GOT3 (cell line): Measurements from ENCODE around the gene CFAP97.
"Not testable (repeated sequence)": the region's sequence is repeated elsewhere in the genome, so short reads cannot be mapped to it uniquely, and the experiment has no call there.

Source experiments
- DNase-seq: peaks from one replicate; lab custom pipeline; 2025; ENCODE audit warnings: mixed read lengths; lab: John Stamatoyannopoulos, UW

CFAP97 gene

DNA sequence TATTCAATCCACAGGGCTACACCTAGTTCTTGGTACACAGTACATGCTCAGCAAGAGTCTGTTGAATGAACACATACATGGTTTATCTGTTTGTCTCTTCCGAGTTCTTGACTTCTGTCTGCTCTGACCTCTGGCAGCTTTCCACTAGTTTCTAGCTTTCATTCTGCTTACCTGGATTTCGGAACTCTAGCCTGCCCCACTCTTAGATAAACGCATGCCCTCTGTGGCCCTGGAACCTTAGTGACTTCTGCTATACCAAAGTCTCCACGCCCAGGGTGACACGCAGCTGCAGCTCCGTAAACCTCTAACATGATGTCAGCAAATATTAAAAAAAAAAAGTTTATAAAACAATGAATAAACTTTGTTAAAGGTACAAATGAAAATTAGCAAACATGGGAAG, 62.0 kb downstream of the CFAP97 start:
- DNase-seq = no peak

- no peak for DNase-seq
Observed at GRCh38 chr4:185139736-185140135, 64.1 kb downstream of the CFAP97 start.

- DNase-seq = no peak
Observed at GRCh38 chr4:185138161-185138560, 65.6 kb downstream of the CFAP97 start.

DNA sequence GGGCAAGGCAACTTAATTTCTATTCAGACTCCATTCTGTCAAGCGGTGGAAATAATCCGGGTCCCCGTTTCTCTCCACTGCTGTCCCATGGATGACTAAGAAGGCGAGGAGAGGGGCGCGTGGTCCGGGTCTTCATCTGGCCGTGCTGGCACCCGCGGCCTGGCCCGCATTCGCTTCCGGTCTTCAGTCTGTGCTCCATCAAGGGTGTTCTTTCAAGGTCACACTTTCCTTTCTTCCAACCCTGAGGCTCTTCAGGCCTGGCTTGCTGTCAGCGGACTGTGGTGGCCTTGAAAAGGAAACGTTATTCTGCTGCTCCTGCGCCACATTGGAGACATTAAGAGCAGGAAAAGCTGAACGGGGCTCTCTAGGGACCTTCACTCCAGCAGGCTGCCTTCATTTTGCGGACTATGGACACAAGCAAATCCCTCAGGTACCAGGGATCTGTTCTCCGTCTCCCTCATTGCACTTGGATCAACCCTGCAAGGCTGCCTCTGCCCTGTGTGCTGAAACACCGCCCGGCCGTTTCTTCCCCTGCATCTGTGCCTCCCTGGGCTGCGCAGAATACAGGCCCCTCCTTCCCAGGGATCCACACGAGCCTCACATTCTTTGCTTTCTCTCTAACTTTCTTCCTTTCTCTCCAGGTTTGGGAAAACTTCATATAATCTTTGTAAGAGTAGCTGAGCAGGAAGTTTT, 66.4 kb downstream of the CFAP97 start:
- no peak for DNase-seq

DNA sequence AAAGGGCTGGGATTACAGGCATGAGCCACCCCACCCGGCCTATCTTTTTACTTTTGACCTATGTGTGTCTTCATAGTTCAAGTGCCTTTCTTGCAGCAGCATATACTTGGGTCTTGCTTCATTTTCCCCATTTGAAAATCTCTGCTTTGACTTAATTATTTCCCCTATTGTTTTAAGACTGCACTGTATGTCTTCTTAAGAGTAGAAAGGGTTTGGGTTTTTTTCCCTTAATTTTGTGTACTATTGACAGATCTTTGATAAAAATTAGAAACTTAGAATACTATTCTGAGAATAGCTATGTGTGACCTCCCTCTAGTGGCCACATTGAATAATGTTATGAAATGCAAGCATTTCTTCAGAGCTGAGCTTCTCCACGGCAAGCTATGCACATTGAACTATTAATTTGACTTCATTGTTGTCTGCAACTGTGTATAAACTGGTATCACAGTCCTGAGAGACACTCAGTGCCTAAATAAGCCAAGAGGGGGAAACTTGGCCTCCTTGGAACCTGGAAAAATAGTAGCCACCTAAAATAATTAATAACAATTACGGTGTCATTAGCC, 69.4 kb downstream of the CFAP97 start:
- DNase-seq = no peak

DNA sequence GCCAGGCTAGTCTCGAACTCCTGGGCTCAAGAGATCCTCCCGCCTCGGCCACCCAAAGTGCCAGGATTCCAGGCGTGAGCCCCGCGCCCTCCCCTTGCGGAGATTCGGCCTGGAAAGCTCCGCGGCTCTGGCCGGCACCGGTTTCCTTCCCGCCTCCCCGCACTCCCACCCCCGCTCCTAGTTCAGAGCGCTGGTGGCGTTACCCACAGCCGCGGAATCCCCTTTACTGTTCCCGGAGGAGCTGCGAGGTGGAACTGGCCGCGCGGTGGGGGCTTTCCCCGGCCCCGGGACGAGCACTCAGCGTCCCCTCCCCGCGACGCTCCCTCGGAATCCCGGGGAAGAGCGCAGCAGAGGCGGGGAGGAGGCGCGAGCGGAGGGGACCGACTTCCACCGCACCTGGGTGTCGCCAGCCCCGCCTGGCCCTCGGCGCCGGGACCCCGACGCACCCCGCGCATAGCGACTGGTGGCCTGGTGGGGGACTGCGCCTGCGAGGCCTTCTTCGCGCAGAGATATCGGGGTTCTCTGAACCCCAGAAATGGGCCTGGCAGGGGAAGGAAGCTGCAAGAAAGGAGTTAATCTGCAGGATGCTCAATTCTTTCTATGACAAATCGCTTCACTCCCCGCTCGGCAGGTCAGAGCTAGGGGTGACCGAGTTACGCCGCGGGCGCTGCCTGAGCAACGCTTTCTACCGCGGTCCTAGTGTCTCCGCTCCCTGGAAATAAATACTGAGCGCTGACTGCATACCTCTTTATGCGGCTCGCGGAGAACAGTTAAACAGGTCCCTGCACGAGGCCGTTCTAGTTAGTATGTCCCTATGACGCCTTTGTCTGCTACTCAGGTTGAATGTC, 75.3 kb downstream of the CFAP97 start:
- no peak for DNase-seq

GRCh38 chr4:185127021-185127925, 76.5 kb downstream of the CFAP97 start:
- DNase-seq = no peak

- no peak for DNase-seq
Observed at GRCh38 chr4:185124006-185124405, 79.8 kb downstream of the CFAP97 start.

DNA sequence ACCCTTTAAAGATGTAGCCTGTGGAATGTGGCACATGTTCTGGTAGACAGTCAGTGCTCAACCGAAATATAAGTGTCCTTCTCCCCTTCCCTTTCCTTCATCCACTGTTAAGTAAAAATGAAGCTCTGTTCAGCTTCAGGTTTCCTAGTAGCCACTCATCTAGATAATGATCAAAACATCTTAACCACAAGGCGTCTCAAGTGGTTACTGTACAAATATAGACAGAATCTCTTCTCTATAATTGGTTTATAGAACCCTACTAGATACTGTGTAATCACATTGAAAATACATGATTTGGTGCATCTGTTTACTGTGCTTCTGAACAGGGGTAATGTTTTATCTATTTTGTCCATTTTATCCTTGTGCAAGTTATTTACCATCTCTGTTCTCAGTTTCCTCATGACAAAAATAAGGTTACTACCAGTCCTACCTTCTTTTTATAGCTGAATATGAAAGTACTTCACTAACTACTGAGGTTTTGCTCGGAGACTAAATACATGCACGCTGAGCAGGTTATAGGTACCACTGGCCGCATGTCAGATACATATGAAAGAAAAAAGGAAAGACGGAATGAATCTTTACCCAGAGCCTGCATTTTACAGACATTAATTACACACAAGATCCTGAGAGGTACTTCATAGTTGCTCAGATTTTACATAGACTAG, 81.0 kb downstream of the CFAP97 start:
- no peak for DNase-seq

DNA sequence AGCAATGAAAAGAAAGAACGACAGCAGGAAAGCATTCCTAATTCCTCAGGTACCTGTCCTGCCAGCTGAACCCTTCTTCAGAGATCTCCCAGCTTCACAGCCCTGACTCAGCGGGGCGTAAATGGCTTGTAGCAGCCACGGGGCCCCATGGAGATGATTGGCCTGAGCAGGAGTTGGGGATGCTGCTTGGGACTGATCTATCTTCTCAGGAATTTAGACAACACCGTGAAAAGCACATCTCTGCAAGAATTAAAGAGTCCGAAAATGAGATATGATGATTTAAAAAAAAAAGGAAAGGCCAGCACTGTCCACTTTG, 83.2 kb downstream of the CFAP97 start:
- no peak for DNase-seq

DNA sequence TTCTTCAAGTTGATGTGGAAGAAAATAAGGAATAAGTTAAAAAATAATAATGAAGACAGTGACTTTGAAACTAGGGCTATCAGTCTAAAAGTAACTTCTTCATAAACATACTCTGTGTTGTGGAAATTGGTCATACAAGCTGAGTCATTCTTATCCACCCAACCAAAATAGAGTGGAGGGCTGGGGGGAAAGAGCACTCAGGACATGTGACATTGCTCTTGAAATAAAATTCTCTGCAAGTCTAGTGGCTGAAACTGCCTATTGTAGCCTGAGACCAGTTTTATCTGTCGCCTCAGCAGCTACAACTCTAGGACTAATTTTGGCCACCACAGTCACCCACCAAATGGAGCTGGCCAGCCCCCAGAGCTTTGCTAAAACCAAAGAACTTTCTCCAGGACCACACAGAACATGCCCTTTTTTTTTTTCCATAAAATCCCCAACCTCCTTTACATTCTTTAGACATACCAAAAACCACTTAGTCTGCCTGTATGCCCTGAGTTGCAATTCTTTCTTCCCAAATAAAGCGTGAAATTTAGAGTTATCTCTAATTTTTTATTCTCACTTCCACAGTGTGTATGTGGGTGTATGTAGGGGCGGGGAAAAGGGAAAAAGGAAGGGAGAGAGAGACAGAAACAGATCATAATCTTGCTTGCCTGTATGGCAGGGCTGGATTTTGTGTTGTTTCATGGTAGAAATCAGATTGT, 83.7 kb downstream of the CFAP97 start:
- no peak for DNase-seq

DNA sequence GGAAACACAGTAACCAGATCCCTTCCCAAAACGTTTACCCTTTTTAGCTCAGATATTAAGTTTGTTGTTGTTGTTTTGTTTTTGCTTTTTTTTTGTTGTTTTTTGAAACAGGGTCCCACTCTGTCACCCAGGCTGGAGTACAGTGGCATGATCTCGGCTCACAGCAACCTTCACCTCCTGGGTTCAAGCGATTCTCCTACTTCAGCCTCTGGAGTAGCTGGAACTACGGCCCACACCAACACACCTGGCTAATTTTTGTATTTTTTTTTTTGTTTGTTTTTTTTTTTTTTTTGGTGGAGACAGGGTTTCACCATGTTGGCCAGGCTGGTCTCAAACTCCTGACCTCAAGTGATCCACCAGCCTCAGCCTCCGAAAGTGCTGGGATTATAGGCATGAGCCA, 84.3 kb downstream of the CFAP97 start:
- DNase-seq = not testable (repeated sequence)

- DNase-seq = no peak
Observed at GRCh38 chr4:185118876-185119275, 84.9 kb downstream of the CFAP97 start.

- DNase-seq = no peak
Observed at GRCh38 chr4:185117300-185117934, 86.4 kb downstream of the CFAP97 start.

DNA sequence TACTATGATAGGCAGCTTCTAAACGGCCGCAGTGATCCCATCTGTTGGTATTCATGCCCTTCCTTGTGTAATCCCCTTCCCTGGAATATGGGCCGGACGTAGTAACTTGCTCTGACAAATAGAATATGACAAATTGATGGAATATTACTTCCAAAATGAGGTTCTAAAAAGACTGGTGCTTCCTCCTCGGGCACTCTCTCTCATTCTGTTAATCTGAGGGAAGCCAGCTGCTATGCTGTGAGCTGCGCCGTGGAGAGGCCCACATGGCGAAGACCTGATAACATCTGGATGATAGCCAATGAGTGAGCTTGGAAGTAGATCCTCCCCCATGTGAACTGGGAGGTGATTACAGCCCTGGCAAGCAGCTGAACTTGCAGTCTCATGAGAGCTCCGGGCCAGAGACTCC, 88.0 kb downstream of the CFAP97 start:
- DNase-seq = no peak

GRCh38 chr4:185113340-185113739, 90.5 kb downstream of the CFAP97 start:
- DNase-seq = no peak

DNA sequence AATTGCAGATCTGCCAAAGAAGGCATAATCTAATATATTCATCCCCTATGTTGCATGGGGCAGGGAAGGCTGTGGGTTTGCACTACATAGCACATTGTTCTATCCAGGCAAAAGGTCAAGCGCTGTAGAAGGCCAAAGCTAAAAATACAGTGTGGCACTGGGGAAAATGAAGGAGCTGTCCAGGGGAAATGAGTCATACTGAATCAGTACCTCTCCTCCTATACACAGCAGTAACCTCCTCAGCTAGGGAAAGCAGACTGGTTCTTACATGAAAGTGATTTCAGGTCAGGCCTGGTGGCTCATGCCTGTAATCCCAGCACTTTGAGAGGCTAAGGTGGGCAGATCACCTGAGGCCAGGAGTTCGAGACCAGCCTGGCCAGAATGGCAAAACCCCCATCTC, 91.7 kb downstream of the CFAP97 start:
- no peak for DNase-seq

- DNase-seq = no peak
Observed at GRCh38 chr4:185110375-185110823, 93.4 kb downstream of the CFAP97 start.

DNA sequence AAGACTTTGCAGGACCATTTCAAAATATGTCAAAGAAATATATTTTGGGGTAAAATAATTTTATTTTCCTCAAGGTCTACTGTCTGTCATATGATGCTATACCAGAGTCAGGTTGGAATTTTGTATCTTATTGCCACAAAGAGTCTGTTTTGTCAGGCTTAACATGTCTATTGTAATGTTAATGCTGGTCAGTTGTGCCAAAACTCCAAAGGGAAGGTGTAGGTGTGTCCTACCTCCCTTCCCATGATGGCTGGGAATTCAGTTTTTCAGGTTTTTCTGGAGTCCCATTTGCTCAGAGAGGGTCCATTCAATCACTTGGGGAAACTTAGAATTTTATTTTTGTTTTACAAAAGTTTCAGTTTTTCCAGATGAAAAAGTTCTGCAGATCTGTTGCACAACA, 94.1 kb downstream of the CFAP97 start:
- no peak for DNase-seq
